Astrocyte (in vitro differentiated cells and primary cell): ENCODE measurements around the gene C1QC.

Experiments used
- CTCF ChIP-seq: IDR thresholded peaks from 2 replicates; pipeline ENCODE4 v1.5.1; 2011; ENCODE audit warnings: low read depth, mild to moderate bottlenecking, inconsistent platforms, low read length, moderate library complexity; ENCODE audit not compliant: insufficient read depth
- EZH2 ChIP-seq: IDR thresholded peaks from 2 replicates; pipeline ENCODE4 v1.6.1; 2012; ENCODE audit warnings: mild to moderate bottlenecking, low read length, inconsistent platforms; ENCODE audit not compliant: insufficient read depth

GRCh38 chr1:22654692-22655091 is 11.3 kb downstream of the C1QC start:
- TF ChIP-seq CTCF, result peak; percentile 17
- TF ChIP-seq EZH2, result no peak
